ENCODE data around the gene VCAM1. TPM values are rescaled to one million over a fixed set of nuclear protein-coding genes. Genes with fewer than 3 reads are reported as not detected.

VCAM1 gene
- total and polyA plus RNA-seq, 7 experiments from 2014 or later = not detected

DNA sequence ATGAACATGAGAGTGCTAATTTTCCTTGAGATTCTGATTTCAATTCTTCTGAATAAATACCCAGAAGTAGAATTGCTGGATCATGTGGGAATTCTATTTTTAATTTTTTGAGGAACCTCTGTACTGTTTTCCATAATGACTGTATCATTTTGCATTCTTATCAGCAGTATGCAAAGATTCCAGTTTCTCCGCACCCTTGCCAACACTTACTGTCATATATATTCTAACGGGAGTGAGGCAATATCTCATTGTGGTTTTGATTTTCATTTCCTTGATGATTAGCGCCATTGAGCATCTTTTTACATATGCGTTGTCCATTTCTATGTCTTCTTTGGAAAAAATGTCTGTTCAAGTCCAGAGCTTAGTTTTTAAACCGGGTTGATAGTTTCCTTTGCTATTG is 33.2 kb downstream of the VCAM1 start:
- no peak overlapping the region for H3K4me3 Mint-ChIP-seq
- no peak for DNase-seq
- ChIA-PET POLR2A (no interaction called here), CTCF (no interaction called here)
- H3K27me3 Mint-ChIP-seq = peaks cover 4 to 24% (median 12%) of the 10 kb centered on the region in 5 donors
- H3K36me3 Mint-ChIP-seq = no peaks in the 10 kb centered on the region
- Histone ChIP-seq H3K27ac (ENCODE audit: low read depth, low read length) (no peak overlapping the region), H3K4me1 (ENCODE audit: control insufficient read depth in 2 of 2, insufficient read depth in 2 of 2, low read length in 2 of 2) (no peaks in the 10 kb centered on the region), H3K27me3 (ENCODE audit: control insufficient read depth in 2 of 2, insufficient read depth in 2 of 2, low read length in 2 of 2) (no peaks in the 10 kb centered on the region), H3K36me3 (ENCODE audit: control insufficient read depth in 2 of 3, insufficient read depth in 3 of 3, low read length in 3 of 3) (no peaks in the 10 kb centered on the region), H3K4me3 (ENCODE audit: low read length) (no peak overlapping the region), H3K9me3 (ENCODE audit: control insufficient read depth in 2 of 3, low read length in 3 of 3) (no peaks in the 10 kb centered on the region)
- H3K9me3 Mint-ChIP-seq = peaks cover 0 to 5% (median 0%) of the 10 kb centered on the region in 11 donors
- H3K27ac Mint-ChIP-seq = no peak overlapping the region
- no peaks in the 10 kb centered on the region for H3K4me1 Mint-ChIP-seq
- intact Hi-C loops (cut with micrococcal nuclease) = no loop called here
- ATAC-seq = no peak

DNA sequence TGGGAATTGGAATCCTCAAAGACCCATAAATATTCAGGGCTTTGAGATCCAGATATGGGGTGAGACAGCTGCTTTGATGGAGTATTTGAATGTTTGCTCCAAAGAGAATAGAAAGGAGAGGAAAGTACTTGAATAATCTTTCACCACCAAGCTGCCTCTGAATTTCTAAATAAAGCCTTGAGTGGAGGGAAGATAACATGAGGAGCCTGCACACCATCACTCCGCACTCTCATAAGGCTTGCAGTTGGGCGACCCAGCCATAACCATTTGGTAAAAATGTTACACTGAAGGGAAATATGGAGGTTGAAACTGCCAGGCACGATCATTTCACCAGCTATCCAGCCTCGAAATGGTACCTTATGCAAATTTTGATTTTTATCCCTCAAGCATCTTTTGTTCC is 38.4 kb downstream of the VCAM1 start:
- no peak for ATAC-seq
- no peak for DNase-seq
- CTCF ChIA-PET = no interaction called here

DNA sequence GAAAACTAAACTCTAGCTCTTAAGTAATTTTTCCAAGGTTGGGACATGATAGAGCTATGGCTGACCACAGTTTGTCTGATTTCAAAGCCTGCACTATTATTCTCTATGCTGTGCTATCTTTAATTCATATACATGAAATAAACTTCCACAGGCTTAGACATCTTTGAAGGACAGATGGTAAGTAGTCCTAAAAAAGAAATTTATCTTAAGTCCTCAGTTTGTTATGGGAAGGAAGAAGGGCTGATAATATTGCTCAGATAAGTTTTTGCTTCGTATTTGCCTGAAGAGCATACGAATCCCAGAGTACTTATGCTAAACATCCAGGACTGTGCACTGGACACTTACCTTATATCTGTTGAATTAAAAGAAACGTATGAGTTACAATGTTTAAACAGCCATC is 39.6 kb downstream of the VCAM1 start:
- Histone ChIP-seq H3K4me1 (ENCODE audit: control insufficient read depth in 2 of 2, insufficient read depth in 2 of 2, low read length in 2 of 2) (no peaks in the 10 kb centered on the region), H3K27me3 (ENCODE audit: control insufficient read depth in 2 of 2, insufficient read depth in 2 of 2, low read length in 2 of 2) (no peaks in the 10 kb centered on the region), H3K4me3 (ENCODE audit: low read length) (no peak overlapping the region), H3K9me3 (ENCODE audit: control insufficient read depth in 2 of 3, low read length in 3 of 3) (no peaks in the 10 kb centered on the region), H3K27ac (ENCODE audit: low read depth, low read length) (no peak overlapping the region), H3K36me3 (ENCODE audit: control insufficient read depth in 2 of 3, insufficient read depth in 3 of 3, low read length in 3 of 3) (no peaks in the 10 kb centered on the region)
- ATAC-seq (no peak), DNase-seq (no peak)
- Mint-ChIP-seq H3K4me3 (no peak overlapping the region), H3K4me1 (no peaks in the 10 kb centered on the region), H3K9me3 (peaks cover 0 to 2% (median 0%) of the 10 kb centered on the region in 11 donors), H3K27me3 (peaks cover 4 to 17% (median 7%) of the 10 kb centered on the region in 5 donors), H3K36me3 (no peaks in the 10 kb centered on the region), H3K27ac (no peak overlapping the region)
- intact Hi-C loops (cut with micrococcal nuclease) = no loop called here
- ChIA-PET POLR2A (no interaction called here), CTCF (no interaction called here)

More for the DNA sequence above, 38.4 kb downstream of the VCAM1 start:
- Mint-ChIP-seq H3K27ac (no peak overlapping the region), H3K4me1 (no peaks in the 10 kb centered on the region), H3K4me3 (no peak overlapping the region), H3K36me3 (no peaks in the 10 kb centered on the region), H3K27me3 (peaks cover 4 to 23% (median 13%) of the 10 kb centered on the region in 5 donors), H3K9me3 (peaks cover 0 to 2% (median 0%) of the 10 kb centered on the region in 11 donors)
- Histone ChIP-seq H3K27ac (ENCODE audit: low read depth, low read length) (no peak overlapping the region), H3K27me3 (ENCODE audit: control insufficient read depth in 2 of 2, insufficient read depth in 2 of 2, low read length in 2 of 2) (no peaks in the 10 kb centered on the region), H3K4me3 (ENCODE audit: low read length) (no peak overlapping the region), H3K36me3 (ENCODE audit: control insufficient read depth in 2 of 3, insufficient read depth in 3 of 3, low read length in 3 of 3) (no peaks in the 10 kb centered on the region), H3K9me3 (ENCODE audit: control insufficient read depth in 2 of 3, low read length in 3 of 3) (no peaks in the 10 kb centered on the region), H3K4me1 (ENCODE audit: control insufficient read depth in 2 of 2, insufficient read depth in 2 of 2, low read length in 2 of 2) (no peaks in the 10 kb centered on the region)
- intact Hi-C loops (cut with micrococcal nuclease) = no loop called here
- POLR2A ChIA-PET = no interaction called here

DNA sequence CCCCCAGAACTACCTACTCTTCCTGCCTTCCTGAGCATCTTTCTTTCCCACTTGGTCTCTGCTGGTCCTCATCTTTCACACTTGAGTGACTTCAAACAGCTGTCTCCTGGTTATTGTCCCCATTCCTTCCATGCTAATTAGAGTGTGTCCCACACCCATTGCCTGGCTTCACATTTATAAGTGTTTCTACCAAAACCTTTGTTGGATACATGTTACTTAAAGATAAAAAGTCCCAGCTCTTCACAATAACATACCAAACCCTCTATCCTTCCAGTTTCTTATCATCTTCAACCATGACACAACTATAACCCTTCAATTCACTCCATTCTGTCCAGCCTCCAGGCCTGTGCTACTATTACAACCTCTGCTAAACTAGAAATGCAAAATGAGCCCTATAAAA is 41.0 kb downstream of the VCAM1 start:
- H3K36me3 Mint-ChIP-seq = no peaks in the 10 kb centered on the region
- intact Hi-C loops (cut with micrococcal nuclease) = no loop called here
- peaks cover 7 to 17% (median 8%) of the 10 kb centered on the region in 5 donors for H3K27me3 Mint-ChIP-seq
- DNase-seq (no peak), ATAC-seq (no peak)
- ChIA-PET CTCF (no interaction called here), POLR2A (no interaction called here)
- no peaks in the 10 kb centered on the region for H3K9me3 ChIP-seq (ENCODE audit: control insufficient read depth in 2 of 3, low read length in 3 of 3)
- H3K27me3 ChIP-seq (ENCODE audit: control insufficient read depth in 2 of 2, insufficient read depth in 2 of 2, low read length in 2 of 2) = no peaks in the 10 kb centered on the region
- no peaks in the 10 kb centered on the region for H3K4me1 Mint-ChIP-seq
- H3K4me3 ChIP-seq (ENCODE audit: low read length) = no peak overlapping the region
- peaks cover 0 to 2% (median 0%) of the 10 kb centered on the region in 11 donors for H3K9me3 Mint-ChIP-seq
- H3K36me3 ChIP-seq (ENCODE audit: control insufficient read depth in 2 of 3, insufficient read depth in 3 of 3, low read length in 3 of 3) = no peaks in the 10 kb centered on the region
- H3K4me1 ChIP-seq (ENCODE audit: control insufficient read depth in 2 of 2, insufficient read depth in 2 of 2, low read length in 2 of 2) = no peaks in the 10 kb centered on the region
- H3K27ac Mint-ChIP-seq = no peak overlapping the region
- H3K4me3 Mint-ChIP-seq = no peak overlapping the region
- no peak overlapping the region for H3K27ac ChIP-seq (ENCODE audit: low read depth, low read length)

DNA sequence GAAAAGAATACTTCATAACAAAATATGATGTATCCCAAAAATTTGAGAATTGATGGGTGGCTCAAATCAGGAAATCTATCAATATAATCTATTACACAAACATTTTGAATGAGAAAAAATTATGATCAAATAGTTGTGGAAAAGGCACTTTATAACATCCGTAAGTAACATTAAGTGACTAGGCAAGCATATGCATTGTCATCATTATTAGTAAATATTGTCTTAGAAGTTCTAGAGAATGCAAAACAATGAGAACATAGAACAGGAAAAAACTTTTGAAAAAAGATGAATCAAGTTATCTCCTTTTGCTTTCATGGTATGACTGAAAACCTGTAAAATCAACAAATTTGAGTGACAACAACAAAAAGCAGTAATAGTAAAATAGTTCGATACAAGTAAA is 42.9 kb downstream of the VCAM1 start:
- Histone ChIP-seq H3K27me3 (ENCODE audit: control insufficient read depth in 2 of 2, insufficient read depth in 2 of 2, low read length in 2 of 2) (no peaks in the 10 kb centered on the region), H3K27ac (ENCODE audit: low read depth, low read length) (no peak overlapping the region), H3K4me3 (ENCODE audit: low read length) (no peak overlapping the region), H3K9me3 (ENCODE audit: control insufficient read depth in 2 of 3, low read length in 3 of 3) (no peaks in the 10 kb centered on the region), H3K36me3 (ENCODE audit: control insufficient read depth in 2 of 3, insufficient read depth in 3 of 3, low read length in 3 of 3) (no peaks in the 10 kb centered on the region), H3K4me1 (ENCODE audit: control insufficient read depth in 2 of 2, insufficient read depth in 2 of 2, low read length in 2 of 2) (no peaks in the 10 kb centered on the region)
- Mint-ChIP-seq H3K27ac (no peak overlapping the region), H3K4me3 (no peak overlapping the region), H3K27me3 (peaks cover 0 to 17% (median 11%) of the 10 kb centered on the region in 5 donors), H3K9me3 (no peaks in the 10 kb centered on the region), H3K36me3 (no peaks in the 10 kb centered on the region), H3K4me1 (no peaks in the 10 kb centered on the region)
- DNase-seq = no peak
- CTCF ChIA-PET = no interaction called here
- POLR2A ChIA-PET = no interaction called here
- ATAC-seq = no peak
- intact Hi-C loops (cut with micrococcal nuclease) = no loop called here

DNA sequence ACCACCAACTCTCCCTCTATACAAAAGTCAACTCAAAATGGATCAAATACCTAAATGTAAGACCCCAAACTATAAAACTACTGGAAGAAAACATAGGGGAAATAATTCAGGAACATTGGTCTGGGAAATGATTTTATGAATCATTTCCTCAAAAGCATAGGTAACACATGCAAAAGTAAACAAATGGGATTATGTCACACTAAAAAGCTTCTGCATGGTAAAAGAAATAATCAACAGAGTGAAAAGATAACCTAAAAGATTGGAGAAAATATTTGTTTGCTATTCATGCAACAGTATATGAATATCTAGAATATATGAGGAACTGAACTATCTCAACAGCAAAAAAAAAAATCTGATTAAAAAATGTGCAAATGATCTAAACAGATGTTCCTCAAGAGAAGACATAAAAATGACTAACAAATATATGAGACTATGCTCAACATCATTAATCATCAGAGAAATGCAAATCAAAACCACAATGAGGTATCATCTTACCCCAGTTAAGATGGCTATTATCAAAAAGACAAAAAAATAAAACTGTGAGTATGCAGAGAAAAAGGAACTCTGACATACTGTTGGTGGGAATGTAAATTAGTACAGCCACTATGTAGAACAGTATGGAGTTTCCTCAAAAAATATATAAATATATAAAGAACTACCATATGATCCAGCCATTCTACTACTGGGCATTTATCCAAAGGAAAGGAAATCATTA is 47.8 kb downstream of the VCAM1 start:
- no peak for DNase-seq
- Mint-ChIP-seq H3K4me1 (no peaks in the 10 kb centered on the region), H3K9me3 (no peaks in the 10 kb centered on the region), H3K27ac (no peak overlapping the region), H3K27me3 (peaks cover 0 to 18% (median 4%) of the 10 kb centered on the region in 5 donors), H3K4me3 (no peak overlapping the region), H3K36me3 (no peaks in the 10 kb centered on the region)
- no peaks in the 10 kb centered on the region for H3K4me1 ChIP-seq (ENCODE audit: control insufficient read depth in 2 of 2, insufficient read depth in 2 of 2, low read length in 2 of 2)
- H3K9me3 ChIP-seq (ENCODE audit: control insufficient read depth in 2 of 3, low read length in 3 of 3) = no peaks in the 10 kb centered on the region
- no peak overlapping the region for H3K4me3 ChIP-seq (ENCODE audit: low read length)
- no peak for ATAC-seq
- ChIA-PET POLR2A (no interaction called here), CTCF (no interaction called here)
- intact Hi-C loops (cut with micrococcal nuclease) = no loop called here
- H3K27ac ChIP-seq (ENCODE audit: low read depth, low read length) = no peak overlapping the region
- no peaks in the 10 kb centered on the region for H3K27me3 ChIP-seq (ENCODE audit: control insufficient read depth in 2 of 2, insufficient read depth in 2 of 2, low read length in 2 of 2)
- H3K36me3 ChIP-seq (ENCODE audit: control insufficient read depth in 2 of 3, insufficient read depth in 3 of 3, low read length in 3 of 3) = no peaks in the 10 kb centered on the region

DNA sequence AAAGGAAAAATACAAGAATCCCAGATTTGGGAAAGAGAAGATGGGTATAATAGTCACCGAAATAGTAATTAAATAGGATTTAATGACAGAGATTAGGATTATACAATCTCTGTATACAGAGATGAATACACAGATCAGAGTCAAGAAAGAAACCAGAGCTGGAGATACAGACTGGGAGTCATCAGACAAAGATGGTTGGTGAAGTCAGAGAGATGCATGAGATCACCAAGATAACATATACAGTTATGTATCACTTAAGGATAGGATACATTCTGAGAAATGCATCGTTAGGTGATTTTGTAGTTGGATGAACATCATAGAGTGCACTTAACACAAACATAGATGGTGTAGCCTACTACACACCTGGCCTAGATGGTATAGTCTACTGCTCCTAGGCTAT is 49.8 kb downstream of the VCAM1 start:
- no peak for DNase-seq
- ChIA-PET CTCF (no interaction called here), POLR2A (no interaction called here)
- Mint-ChIP-seq H3K27ac (no peak overlapping the region), H3K9me3 (no peaks in the 10 kb centered on the region), H3K4me1 (no peaks in the 10 kb centered on the region), H3K27me3 (peaks cover 0 to 16% (median 8%) of the 10 kb centered on the region in 5 donors), H3K4me3 (no peak overlapping the region), H3K36me3 (no peaks in the 10 kb centered on the region)
- no peaks in the 10 kb centered on the region for H3K4me1 ChIP-seq (ENCODE audit: control insufficient read depth in 2 of 2, insufficient read depth in 2 of 2, low read length in 2 of 2)
- no peak for ATAC-seq
- H3K36me3 ChIP-seq (ENCODE audit: control insufficient read depth in 2 of 3, insufficient read depth in 3 of 3, low read length in 3 of 3) = no peaks in the 10 kb centered on the region
- no peaks in the 10 kb centered on the region for H3K9me3 ChIP-seq (ENCODE audit: control insufficient read depth in 2 of 3, low read length in 3 of 3)
- H3K4me3 ChIP-seq (ENCODE audit: low read length) = no peak overlapping the region
- no peaks in the 10 kb centered on the region for H3K27me3 ChIP-seq (ENCODE audit: control insufficient read depth in 2 of 2, insufficient read depth in 2 of 2, low read length in 2 of 2)
- no peak overlapping the region for H3K27ac ChIP-seq (ENCODE audit: low read depth, low read length)
- intact Hi-C loops (cut with micrococcal nuclease) = no loop called here

Data from naive thymus-derived CD4-positive, alpha-beta T cell (primary cell).